Endometrial microvascular endothelial cells (primary cell): Measurements from ENCODE around the gene PELI2. TPM values are rescaled to one million over a fixed set of nuclear protein-coding genes. Genes with fewer than 3 reads are reported as not detected.

ENCODE experiments used
- in situ Hi-C: cut with HindIII; loops from 2 replicates; pipeline ENCODE4 v1.10.0; 2017; ENCODE audit warnings: low sequenced_read_pairs, low pct_unique_long_range_greater_than_20kb; ENCODE audit errors: inconsistent ontology term
- total RNA-seq: library from RNA; depleted of rRNA; stranded (reverse); fragments of >200 nt; gene quantifications from one replicate; pipeline ENCODE4 v1.2.3, GENCODE V29; 2015; ENCODE audit errors: inconsistent ontology term

PELI2 gene
- total RNA-seq, 1 donor from 2014 or later: 11.9 TPM

- in situ Hi-C loops: no loop called here
Observed at GRCh38 chr14:56216626-56217379, 98.6 kb downstream of the PELI2 start.

DNA sequence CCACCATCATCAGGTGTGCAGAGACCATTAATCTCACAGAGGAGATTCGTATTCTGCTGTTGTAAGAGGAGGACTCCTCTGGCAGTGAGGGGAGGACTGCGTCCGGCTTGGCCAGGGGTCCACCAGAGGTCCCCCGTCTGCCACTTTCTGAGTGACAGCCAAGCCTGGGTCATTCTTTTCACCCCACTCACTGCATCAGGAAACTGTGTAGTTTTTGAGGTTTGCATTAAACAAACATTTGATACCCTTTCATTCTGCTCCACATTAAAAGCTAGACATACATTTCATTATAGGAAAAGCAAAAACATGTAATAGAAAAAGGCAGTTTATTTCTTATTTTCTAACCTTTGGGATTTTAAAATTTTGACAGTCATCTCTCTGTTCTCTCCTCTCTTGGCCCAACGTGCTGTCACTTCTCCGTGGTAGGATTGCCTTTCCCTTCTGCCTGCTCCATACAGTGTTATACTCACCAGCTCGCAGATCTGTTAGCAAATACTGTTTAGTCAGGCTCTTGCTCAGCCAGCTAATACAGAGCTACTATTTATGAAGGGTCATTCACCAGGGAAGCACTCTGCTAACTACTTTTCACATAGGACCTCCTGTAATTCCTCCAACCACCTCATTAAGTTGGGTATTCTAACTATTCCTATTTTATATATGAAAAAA is 99.3 kb downstream of the PELI2 start:
- in situ Hi-C loops: no loop called here

- in situ Hi-C loops: no loop called here
Observed at GRCh38 chr14:56219666-56220413, 101.6 kb downstream of the PELI2 start.

DNA sequence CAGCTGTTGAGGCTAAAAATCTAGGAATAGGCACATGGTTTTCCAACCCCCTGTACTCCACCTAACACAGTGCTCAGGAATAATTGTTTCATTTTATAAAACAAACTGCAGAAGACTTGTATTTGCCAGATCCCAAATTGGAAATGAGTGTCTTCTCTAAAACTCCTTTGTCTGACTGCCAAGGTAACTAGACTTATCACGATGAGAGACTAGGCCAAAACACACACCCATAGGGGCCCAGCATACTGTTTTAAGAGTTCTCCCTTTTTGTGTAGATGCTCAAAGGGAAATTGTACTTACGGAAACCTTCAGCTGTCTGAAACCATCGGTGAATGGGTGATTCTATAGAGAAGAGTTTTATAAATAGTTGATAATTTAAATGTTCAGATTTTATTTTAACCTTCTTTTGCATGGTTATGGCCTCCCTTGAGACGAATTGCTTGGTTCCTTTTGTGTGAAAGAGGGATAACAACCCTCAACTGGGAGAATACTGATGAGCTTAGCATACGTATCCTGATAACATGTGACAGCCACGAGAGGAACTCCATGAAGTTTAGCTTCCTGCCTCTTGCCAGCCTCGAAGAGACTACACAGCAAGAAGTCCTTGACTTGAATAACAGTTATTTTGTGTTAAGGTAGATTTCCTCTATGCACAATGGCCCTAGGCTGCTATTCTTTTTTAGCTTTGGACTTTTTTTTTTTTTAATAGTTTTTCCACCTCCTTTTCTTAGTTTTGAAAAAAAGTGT is 103.3 kb downstream of the PELI2 start:
- in situ Hi-C loops: no loop called here

DNA sequence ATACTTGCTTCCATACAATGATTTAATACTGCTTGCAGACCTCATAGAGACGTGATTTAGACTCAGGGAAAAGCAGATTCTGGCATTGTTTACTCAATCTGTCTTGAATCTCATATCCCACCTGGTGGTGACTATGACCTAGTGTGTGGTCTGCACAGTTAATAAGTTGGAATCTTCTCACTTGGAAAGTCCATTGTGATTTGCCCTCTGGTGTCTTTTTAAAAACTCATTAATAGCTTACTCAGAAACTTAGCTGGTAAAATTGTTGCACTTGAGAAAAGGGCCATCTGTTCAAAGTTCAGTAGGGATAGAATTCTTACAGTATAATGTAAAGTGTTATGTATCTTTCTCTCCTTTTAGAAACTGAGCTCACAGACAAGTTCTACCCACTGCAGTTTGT is 106.0 kb downstream of the PELI2 start:
- in situ Hi-C loops: no loop called here

- in situ Hi-C loops: no loop called here
Observed at GRCh38 chr14:56224691-56225681, 106.8 kb downstream of the PELI2 start.

DNA sequence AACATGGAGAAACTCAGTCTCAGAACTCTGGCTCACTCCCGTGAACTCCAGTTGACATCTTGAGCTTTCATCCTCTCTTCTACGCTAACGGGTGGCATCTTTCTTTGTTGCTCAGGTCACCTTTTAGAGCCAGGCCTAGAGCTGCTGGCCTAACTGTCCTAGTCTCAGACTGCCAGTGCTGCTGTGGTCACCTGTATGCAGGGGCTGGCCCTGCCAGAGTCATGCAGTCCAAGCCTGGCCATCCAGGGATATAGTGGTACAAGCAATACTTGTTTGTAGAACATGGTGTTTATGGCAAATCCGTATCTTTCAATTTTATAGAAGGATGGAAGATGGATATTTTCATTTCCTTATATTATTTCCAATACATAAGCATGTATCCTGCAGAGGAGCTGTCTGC is 117.2 kb downstream of the PELI2 start:
- in situ Hi-C loops: no loop called here

GRCh38 chr14:56237398-56237797 is 119.2 kb downstream of the PELI2 start:
- in situ Hi-C loops: no loop called here

DNA sequence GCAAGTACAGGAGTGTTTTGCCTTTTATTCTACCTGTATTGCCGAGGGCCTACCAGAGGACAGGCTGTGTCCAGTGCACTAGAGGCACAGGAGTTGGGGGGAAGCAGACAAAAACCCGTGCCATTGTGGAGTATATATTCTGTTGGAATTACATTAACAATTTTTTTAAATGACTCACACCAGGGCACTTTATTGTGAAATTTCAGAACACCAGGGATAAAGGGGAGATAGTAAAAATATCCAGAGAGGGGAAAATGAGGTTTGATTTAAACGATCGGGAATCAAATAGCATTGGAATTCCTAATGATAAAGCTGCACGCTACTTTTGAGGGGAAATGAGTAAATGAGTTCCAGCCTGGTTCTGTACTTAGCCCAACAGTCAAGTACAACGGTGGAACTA is 123.2 kb downstream of the PELI2 start:
- in situ Hi-C loops: no loop called here

GRCh38 chr14:56243110-56243509 is 124.9 kb downstream of the PELI2 start:
- in situ Hi-C loops: no loop called here

- in situ Hi-C loops: no loop called here
Observed at GRCh38 chr14:56244138-56244789, 126.1 kb downstream of the PELI2 start.

GRCh38 chr14:56247495-56248200 is 129.4 kb downstream of the PELI2 start:
- in situ Hi-C loops: no loop called here

- in situ Hi-C loops: no loop called here
Observed at GRCh38 chr14:56248442-56248841, 130.2 kb downstream of the PELI2 start.

GRCh38 chr14:56261046-56261445 is 142.8 kb downstream of the PELI2 start:
- in situ Hi-C loops: no loop called here

GRCh38 chr14:56262530-56262929 is 144.3 kb downstream of the PELI2 start:
- in situ Hi-C loops: no loop called here

- in situ Hi-C loops: no loop called here
Observed at GRCh38 chr14:56268039-56268438, 149.8 kb downstream of the PELI2 start.

DNA sequence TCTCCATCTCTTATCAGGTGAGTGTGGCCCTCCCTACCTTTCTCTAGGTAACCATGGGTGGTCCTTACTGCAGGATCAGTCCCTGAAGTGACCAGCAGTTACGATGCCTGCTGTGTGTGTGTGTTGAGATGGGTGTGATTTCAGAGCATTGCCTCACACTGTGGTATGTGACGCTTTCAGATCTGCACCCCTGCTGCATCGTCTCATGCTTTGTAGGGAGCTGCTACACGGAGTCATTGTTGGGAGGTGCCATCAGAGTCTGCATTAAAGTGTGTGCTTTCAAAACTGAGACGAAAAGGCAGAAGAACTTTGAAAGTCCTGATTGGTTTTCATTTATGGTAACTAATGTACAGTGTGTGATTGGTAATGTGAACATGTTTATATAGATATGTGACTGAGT is 150.5 kb downstream of the PELI2 start:
- in situ Hi-C loops: no loop called here
